Dedifferentiated amniotic fluid mesenchymal stem cell (primary cell): ENCODE measurements around the gene BCL7A.
"Not testable (repeated sequence)": the region's sequence is repeated elsewhere in the genome, so short reads cannot be mapped to it uniquely, and the experiment has no call there.

Experiments used
- DNase-seq: peaks from one replicate; pipeline ENCODE4 v3.0.0-alpha.2; 2016; ENCODE audit errors: extremely low spot score

The BCL7A gene

DNA sequence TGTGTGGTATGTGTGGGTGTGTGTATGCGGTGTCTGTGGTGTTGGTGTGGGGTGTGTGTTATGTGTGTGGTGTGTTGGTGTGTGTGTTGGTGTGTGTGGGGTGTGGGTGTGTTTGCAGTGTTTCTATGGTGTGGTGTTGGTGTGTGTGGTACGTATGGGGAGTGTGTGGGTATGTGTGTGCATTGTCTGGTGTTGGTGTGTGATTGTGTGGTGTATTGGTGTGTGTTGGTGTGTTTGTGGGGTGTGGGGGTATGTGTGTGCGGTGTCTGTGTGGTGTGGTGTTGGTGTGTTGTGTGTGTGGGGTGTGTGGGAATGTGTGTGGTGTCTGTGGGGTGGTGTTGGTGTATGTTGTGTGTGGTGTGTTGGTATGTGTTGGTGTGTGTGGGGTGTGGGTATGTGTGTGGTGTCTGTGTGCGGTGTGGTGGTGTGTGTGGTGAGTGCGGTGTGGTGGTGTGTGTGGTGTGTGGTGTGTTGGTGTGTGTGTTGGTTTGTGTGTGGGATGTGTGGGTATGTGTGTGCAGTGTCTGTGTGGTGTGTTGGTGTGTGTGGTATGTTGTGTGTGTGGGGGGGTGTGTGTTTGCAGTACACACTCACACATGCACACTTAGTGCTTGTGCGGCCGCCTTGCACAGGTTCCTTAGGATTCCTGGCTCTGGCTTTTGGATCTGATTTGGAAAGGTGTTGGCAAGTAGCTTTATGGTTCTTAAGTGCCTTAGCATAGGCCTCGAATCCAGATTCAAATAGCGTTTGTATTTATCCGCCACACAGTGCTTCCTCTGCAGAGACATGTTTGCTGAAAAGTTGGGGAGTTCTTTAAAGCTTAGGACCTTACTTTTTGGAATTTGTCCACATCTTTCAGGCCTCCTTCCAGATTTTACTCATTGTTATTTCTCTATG is 73.3 kb downstream of the BCL7A start:
- no peak for DNase-seq

DNA sequence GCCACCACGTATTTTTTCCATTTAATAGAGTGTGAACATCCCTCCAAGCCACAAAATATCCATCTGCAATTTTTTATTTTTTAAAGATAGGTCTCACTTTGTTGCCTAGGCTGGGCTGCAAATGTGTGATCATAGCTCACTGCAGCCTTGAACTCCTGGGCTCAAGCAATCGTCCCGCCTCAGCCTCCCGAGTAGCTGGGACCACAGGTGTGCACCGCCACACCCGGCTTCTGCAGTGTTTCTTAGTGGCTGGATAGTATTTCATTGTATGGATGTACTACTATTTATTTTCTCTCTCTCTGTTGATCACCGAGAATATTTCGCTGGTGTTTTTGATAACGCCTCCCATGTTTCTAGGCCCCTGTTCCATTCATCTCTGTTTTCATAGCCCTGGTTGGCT is 74.3 kb downstream of the BCL7A start:
- no peak for DNase-seq

DNA sequence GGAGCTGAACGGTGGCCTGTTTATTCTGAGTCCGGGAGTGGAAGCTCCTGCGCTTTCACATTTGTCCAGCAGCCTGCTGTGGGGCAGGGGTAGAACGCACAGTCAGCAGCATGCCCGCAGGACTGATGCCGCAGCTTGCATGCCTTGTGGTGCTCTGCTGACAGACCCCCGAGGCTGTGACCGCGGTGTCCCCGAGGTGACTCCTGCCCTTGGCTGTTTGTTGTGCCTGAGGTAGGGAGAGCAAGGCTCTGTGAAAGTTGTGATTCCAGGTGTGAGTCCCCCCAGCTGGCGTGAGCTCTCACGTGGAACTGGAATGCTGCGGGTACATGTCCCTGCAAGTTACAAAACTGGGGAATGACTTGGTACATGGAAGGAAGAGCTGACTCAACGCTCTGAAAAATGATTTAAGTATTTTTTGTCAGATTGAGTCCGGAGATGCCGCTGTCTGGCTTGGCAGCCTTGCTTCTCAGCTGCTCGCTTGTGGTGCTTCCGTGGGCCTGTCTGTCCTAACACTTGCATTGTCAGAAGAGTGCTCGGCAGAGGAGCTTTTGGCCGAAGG is 75.0 kb downstream of the BCL7A start:
- DNase-seq = no peak

DNA sequence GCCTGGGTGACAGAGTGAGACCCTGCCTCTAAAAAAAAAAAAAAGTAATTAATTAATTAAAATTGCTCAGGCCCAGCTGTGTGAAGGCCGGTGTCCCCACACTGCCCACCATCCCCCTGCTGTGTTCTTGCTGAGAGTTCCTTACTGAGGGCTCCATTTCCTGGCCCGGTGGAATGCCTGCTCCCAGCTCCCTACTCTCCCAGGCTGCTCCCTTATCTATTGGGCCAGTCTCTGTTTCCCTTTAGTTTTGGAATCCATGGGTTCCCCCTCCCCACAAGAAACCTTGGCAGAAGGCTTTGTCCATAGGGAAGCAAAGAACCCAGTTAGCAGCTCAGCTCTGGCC is 75.9 kb downstream of the BCL7A start:
- DNase-seq = no peak

DNA sequence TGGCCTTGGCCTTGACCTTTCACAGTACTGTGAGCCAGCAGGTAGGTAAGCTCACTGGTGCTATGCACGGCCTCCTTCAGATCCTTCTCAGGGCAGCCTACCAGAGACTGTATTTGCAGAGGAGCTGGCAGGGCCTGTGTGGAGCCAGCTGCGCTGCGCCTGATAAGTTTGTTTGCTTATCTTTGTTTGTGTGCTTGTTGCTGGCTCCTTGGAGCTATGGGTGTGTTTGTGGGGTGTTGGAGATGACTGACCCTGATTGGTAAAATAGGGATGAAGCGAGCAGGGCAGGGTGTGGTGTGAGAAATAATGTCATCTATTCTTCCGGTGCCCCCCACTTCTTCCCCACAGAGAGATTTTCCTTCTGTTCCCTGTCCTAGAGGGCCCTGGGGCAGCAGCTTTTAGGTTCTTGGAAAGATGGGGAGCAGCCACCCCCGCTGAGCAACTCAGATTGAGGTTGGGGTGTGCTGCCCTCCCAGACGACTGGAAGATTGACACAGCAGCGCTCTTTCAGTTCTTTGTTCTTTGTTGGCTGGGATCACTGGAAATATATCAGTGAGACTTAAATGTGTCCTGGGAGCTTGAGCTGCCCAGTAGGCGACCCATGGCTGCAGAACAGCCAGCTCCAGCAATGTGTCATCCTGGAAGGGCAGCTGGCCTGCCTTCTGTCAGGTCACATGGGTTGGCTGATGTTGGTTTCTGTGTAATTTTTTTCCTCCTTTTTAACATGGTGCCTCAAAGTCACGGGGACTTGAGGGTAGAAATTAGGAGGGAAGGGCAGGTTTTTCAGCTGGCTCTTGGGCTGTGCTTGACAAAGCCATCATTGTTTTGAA is 76.5 kb downstream of the BCL7A start:
- no peak for DNase-seq

DNA sequence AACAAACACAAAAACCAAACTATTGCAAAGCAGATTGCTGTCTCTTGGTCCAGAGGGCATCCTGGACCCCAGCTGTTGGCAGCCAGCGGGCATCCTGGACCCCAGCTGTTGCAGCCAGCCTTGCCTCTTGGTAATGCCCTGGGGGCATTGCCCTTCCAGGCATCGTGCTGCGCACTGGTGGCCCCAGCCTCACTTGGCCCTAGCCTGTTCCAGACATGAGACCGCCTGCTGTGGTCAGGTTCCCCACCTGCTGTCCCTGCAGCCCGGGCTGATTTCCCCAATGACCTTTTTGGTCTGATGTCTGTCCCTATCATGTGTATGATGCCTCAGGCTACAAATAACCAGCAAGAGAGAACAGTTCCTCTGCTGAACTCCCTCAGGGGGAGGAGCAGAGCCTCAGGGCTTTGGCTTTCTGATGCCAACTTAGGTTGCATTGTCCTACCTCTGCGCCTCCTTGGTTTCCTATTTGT is 77.6 kb downstream of the BCL7A start:
- no peak for DNase-seq

DNA sequence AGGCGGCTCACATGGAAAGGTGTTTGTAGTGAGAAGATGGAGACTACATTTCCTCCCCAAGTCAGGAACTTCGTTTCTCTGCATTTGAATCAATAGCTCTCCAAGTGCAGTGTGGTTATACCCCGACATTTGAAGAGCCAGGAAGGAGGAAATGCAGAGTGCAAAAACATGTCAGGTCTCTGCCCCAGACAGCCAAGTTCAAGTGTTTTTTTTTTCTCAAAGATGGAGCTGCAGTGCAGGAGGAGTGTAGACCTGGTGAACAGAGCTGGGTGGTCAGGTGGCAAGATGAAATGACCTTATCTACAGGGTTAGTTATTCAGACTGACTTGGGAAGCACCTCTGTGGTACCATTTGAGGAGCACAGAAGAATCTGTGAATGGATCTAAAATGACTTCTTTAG is 78.2 kb downstream of the BCL7A start:
- DNase-seq = no peak

DNA sequence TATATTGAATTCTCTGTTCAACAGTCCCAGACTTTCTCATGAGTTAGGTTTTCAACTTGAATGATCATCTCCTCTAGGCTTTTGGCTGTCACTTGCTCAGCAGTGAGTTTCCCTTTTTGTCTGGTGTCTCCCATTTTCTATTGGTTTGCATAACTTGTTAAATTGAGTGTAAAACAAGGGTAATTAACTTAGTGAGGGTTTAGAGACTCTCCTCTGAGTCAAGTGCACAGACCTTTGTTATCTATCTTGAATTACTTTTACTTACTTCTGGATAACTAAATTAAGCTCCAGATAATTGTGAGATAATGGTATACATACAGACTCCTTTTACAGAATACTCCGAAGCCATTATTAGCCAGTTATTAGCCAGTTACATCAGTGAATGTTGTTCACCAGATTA is 78.9 kb downstream of the BCL7A start:
- no peak for DNase-seq

DNA sequence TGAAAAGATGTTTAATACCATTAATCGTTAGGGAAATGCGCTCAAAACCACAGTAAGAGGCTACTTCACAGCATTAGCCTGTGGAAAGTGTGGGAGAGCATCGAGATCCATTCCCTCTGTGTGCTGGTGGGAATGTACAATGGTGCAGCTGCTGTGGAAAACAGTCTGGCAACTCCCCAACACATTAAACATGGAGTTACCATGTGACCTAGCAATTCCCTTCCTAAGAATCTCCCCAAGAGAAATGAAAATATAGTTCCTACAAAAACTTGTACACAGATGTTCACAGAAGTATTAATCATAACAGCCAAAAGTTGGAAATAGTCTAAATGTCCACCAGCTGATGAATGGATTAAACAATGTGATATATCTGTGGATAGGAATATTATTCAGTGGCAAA is 80.6 kb downstream of the BCL7A start:
- DNase-seq = no peak

DNA sequence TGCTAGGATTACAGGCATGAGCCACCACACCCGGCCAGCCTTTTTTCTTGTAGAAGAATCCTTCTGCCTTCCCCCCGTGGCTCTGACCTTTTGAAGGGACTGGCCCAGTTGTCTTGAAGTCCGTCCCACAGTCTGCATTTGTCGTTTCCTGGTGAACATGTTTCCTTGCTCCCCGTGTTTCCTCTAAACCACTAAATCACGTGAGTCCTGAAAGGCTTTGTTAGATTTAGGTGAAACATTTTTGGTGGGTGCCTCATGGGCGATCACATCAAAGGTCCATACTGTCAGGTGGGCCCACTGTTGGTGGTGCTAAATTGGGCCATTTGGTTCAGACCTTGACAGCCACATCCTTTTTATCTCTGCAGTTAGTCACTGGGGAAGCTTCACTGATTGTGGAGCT is 83.2 kb downstream of the BCL7A start:
- DNase-seq = no peak

DNA sequence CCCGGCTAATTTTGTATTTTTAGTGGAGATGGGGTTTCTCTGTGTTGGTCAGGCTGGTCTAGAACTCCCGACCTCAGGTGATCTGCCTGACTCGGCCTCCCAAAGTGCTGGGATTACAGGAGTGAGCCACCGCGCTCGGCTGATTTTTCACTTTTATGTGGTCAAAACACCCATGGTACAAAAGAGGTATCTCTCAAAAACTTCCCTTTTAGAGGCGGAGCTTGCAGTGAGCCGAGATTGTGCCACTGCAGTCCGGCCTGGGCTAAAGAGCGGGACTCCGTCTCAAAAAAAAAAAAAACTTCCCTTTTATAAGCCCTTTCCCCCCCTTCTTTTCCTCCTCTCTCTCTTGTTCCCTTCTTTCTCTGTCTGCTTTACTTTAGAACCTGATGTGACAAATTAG is 83.8 kb downstream of the BCL7A start:
- not testable (repeated sequence) for DNase-seq

DNA sequence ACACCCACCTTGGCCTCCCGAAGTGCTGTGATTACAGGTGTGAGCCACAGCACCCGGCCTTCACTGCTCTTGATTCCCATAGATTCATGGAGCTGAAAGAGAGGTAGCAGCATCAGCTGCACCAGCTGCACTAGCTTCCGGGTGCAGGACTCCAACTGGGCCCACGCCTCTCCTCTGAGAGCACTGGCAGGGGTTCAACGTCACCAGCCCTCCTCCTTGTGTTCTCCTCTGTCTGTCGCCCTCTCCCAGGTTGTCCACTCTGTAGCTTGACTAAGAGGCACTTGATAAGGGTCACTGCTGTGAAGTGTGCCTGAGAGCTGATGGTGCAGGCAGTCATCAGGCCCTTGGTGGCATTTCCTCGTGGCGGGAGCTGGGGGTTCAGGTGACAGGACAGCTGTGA is 85.2 kb downstream of the BCL7A start:
- DNase-seq = no peak

DNA sequence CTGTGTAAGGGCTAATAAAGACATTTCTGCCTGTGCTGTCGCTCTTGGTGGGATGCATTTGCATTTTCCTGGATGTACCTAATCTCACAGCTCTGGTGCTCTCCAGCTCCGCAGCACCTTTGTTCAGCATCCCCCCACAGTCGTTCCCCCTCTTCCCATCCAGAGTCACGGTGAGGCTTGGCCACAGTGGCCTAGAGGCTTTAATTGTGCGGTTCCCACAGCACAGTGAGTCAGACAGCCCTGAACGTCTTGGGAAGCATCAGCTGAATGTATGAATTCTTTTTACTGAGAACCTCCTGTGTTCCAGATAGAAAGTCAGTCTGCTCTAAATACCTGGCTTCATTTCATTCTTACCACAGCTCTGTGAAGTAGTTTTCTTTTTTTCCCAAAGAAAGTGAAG is 85.6 kb downstream of the BCL7A start:
- no peak for DNase-seq

DNA sequence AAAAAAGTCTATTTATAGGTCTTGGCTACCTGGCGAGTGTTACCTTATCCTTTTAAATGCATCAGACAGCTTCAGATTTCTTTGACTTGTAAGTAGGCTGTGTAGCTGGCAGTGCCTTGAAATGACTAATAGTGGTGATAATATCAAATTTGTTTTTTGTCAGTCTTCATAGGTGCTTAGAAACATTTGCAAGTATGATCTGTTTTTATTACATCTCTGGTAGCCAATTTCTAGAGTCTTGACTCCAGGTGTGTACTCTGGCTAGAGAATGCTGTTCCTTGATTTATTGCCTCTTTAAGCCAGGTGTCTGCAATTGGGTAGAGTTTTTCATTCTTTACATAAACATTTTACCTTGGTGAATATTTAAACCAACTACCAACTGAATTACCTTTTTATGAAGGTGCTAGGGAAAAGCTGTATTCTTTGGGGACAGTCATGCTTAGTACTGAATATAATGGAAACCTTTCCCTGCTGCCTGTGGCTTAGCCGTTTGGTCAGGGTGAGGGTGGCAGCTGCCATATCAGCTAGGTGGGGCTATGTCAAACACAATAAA is 89.5 kb downstream of the BCL7A start:
- no peak for DNase-seq
